Measurements from ENCODE around the gene CBX4. TPM values are rescaled to one million over a fixed set of nuclear protein-coding genes. Genes with fewer than 3 reads are reported as not detected.

Gene CBX4
- total and polyA plus RNA-seq, 4 experiments from 2014 or later: 1.2 to 65.7 (median 37.2) TPM

GRCh38 chr17:79833744-79834564, 5.3 kb downstream of the CBX4 start:
- intact Hi-C loops (cut with micrococcal nuclease): no loop called here
- H3K27me3 Mint-ChIP-seq: no peaks in the 10 kb centered on the region
- H3K36me3 Mint-ChIP-seq: peaks cover 21 to 22% of the 10 kb centered on the region in 2 donors
- H3K4me1 Mint-ChIP-seq: peaks cover 9 to 43% (median 27%) of the 10 kb centered on the region in 4 donors
- no peaks in the 10 kb centered on the region for H3K27me3 ChIP-seq (ENCODE audit: insufficient read depth, low read length)
- peaks cover 16% of the 10 kb centered on the region for H3K36me3 ChIP-seq (ENCODE audit: insufficient read depth, low read length)
- H3K9me3 Mint-ChIP-seq: peaks cover 0 to 7% (median 0%) of the 10 kb centered on the region in 8 donors
- H3K9me3 ChIP-seq (ENCODE audit: control insufficient read depth in 1 of 2, low read length in 2 of 2): no peaks in the 10 kb centered on the region
- peak overlapping the region in 1 of 7 donors; percentile 12 for H3K27ac Mint-ChIP-seq
- no peak overlapping the region for H3K27ac ChIP-seq (ENCODE audit: low read depth, low read length)
- H3K4me3 Mint-ChIP-seq: no peak overlapping the region
- ChIA-PET POLR2A (ENCODE audit: partially characterized antibody) (interaction anchor here (16.4 kb wide), 1 partner anchor 28 kb away, joined by 503 read pairs; the partner anchor contains the start of gene CBX8), CTCF (ENCODE audit: partially characterized antibody) (interaction anchor here (0.6 to 1.5 kb wide), 8 partner anchors 14 to 252 kb away, joined by 3 to 5 read pairs (median 3); partner anchors contain the start of gene CBX8)
- peak in 1 of 5 donors; percentile 42 for DNase-seq
- no peak overlapping the region for H3K4me3 ChIP-seq (ENCODE audit: low read length in 2 of 2)
- peaks cover 41% of the 10 kb centered on the region for H3K4me1 ChIP-seq (ENCODE audit: insufficient read depth, low read length)

DNA sequence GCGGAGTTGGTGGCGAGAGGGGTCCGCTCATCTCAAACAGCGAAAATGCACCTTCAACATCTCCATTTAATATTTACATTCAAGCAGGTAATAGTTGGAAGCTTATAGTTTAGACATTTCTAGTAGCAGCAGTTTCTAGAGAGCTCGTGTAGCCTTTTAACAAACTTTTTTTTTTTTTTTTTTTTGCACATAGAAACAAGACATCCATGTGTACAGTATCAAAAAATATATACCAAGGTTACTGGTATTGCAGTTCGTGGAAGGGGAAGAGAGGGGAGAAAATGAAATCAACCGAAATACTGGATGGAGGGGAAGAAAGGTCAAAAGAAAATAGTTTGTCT, 6.2 kb downstream of the CBX4 start:
- ChIA-PET CTCF (ENCODE audit: partially characterized antibody) (interaction anchor here (0.7 to 1.3 kb wide), 7 partner anchors 15 to 154 kb away, joined by 3 to 4 read pairs (median 3); partner anchors contain the start of gene CBX8), POLR2A (ENCODE audit: partially characterized antibody) (interaction anchor here (0.7 to 16.4 kb wide), 2 partner anchors 27 to 94 kb away, joined by 3 to 503 read pairs; partner anchors contain the start of gene CBX8)
- intact Hi-C loops (cut with micrococcal nuclease): no loop called here
- H3K36me3 Mint-ChIP-seq: peaks cover 15 to 18% of the 10 kb centered on the region in 2 donors
- peaks cover 8 to 40% (median 24%) of the 10 kb centered on the region in 4 donors for H3K4me1 Mint-ChIP-seq
- peak overlapping the region in 5 of 8 donors; percentile 38 to 65 (median 55) for H3K4me3 Mint-ChIP-seq
- peaks cover 0 to 7% (median 0%) of the 10 kb centered on the region in 8 donors for H3K9me3 Mint-ChIP-seq
- H3K27ac ChIP-seq (ENCODE audit: low read depth, low read length): no peak overlapping the region
- H3K27ac Mint-ChIP-seq: peak overlapping the region in 2 of 7 donors; percentile 77 to 82
- H3K4me3 ChIP-seq (ENCODE audit: low read length in 2 of 2): no peak overlapping the region
- H3K27me3 ChIP-seq (ENCODE audit: insufficient read depth, low read length): no peaks in the 10 kb centered on the region
- H3K36me3 ChIP-seq (ENCODE audit: insufficient read depth, low read length): peaks cover 16% of the 10 kb centered on the region
- no peaks in the 10 kb centered on the region for H3K9me3 ChIP-seq (ENCODE audit: control insufficient read depth in 1 of 2, low read length in 2 of 2)
- H3K4me1 ChIP-seq (ENCODE audit: insufficient read depth, low read length): peaks cover 46% of the 10 kb centered on the region
- no peak for DNase-seq
- H3K27me3 Mint-ChIP-seq: no peaks in the 10 kb centered on the region

- H3K27me3 ChIP-seq (ENCODE audit: insufficient read depth, low read length): no peaks in the 10 kb centered on the region
- peaks cover 41% of the 10 kb centered on the region for H3K4me1 ChIP-seq (ENCODE audit: insufficient read depth, low read length)
- H3K27me3 Mint-ChIP-seq: no peaks in the 10 kb centered on the region
- intact Hi-C loops (cut with micrococcal nuclease): no loop called here
- peak overlapping the region in 1 of 7 donors; percentile 77 for H3K27ac Mint-ChIP-seq
- H3K9me3 ChIP-seq (ENCODE audit: control insufficient read depth in 1 of 2, low read length in 2 of 2): no peaks in the 10 kb centered on the region
- peaks cover 11 to 16% of the 10 kb centered on the region in 2 donors for H3K36me3 Mint-ChIP-seq
- peaks cover 0 to 4% (median 0%) of the 10 kb centered on the region in 8 donors for H3K9me3 Mint-ChIP-seq
- no peak overlapping the region for H3K4me3 ChIP-seq (ENCODE audit: low read length in 2 of 2)
- CTCF ChIA-PET (ENCODE audit: partially characterized antibody): interaction anchor here (0.7 to 1.3 kb wide), 7 partner anchors 16 to 155 kb away, joined by 3 to 4 read pairs (median 3); partner anchors contain the start of gene CBX8
- peak overlapping the region in 4 of 8 donors; percentile 38 to 57 (median 48) for H3K4me3 Mint-ChIP-seq
- DNase-seq: no peak
- peaks cover 6 to 36% (median 21%) of the 10 kb centered on the region in 4 donors for H3K4me1 Mint-ChIP-seq
- no peak overlapping the region for H3K27ac ChIP-seq (ENCODE audit: low read depth, low read length)
- POLR2A ChIA-PET (ENCODE audit: partially characterized antibody): interaction anchor here (0.7 to 16.4 kb wide), 2 partner anchors 26 to 94 kb away, joined by 3 to 503 read pairs; partner anchors contain the start of gene CBX8
- H3K36me3 ChIP-seq (ENCODE audit: insufficient read depth, low read length): peaks cover 16% of the 10 kb centered on the region
These were observed 6.8 kb downstream of the CBX4 start for GRCh38 chr17:79832218-79833109.

DNA sequence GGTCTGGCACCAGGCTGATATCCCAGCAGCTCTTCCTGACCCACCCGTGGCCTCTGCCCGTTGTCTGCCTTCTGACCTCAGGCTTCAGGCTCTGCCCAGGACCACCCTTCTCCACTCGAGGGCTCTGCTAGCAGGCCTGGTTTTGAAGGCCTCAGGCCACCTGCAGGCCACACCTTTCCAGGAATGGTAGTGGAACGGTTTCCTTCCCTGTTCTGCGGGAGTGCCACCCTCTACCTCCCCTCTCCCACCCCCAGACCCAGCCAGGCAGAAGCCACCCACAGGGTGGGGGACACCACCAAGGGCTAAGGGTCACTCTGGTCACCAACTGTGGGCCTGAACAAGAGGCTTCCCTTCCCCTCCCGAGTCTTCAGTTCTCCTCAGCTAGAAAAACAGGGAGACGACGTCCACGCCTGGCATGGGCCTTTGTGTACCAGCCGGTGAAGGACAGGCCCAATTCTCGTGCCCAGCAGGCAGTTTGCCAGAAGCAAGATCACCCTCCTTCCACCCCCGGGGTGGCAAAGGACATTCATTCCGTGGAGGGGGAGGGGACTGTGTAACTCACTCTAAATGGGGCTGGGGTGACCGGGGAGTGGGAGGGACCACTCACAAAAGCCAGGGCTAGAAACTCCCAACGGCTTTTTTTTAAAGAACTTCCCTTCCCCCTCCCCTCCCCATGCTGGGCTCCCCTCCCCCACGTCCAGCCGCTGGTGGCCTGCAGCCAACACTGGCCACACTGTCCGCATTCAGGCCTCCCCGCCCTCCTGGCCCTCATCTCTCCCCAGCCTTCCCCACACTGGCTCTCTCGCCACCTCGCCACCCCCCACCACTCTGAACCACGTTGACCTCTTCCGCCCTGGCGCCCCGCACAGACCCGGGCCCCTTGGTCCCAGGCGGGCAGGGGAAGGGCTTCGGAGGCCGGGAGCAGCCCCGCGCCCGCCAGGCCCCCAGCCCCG, 7.7 kb downstream of the CBX4 start:
- Mint-ChIP-seq H3K27ac (peak overlapping the region in 3 of 7 donors; percentile 35 to 68 (median 59)), H3K36me3 (peaks cover 9 to 16% of the 10 kb centered on the region in 2 donors), H3K4me1 (peaks cover 7 to 29% (median 19%) of the 10 kb centered on the region in 4 donors), H3K4me3 (no peak overlapping the region), H3K9me3 (peaks cover 0 to 6% (median 0%) of the 10 kb centered on the region in 8 donors), H3K27me3 (peaks cover 0 to under 1% of the 10 kb centered on the region in 2 donors)
- no peak overlapping the region for H3K4me3 ChIP-seq (ENCODE audit: low read length in 2 of 2)
- intact Hi-C loops (cut with micrococcal nuclease): no loop called here
- peaks cover 16% of the 10 kb centered on the region for H3K36me3 ChIP-seq (ENCODE audit: insufficient read depth, low read length)
- no peaks in the 10 kb centered on the region for H3K9me3 ChIP-seq (ENCODE audit: control insufficient read depth in 1 of 2, low read length in 2 of 2)
- H3K27ac ChIP-seq (ENCODE audit: low read depth, low read length): no peak overlapping the region
- peaks cover 38% of the 10 kb centered on the region for H3K4me1 ChIP-seq (ENCODE audit: insufficient read depth, low read length)
- ChIA-PET POLR2A (ENCODE audit: partially characterized antibody) (interaction anchor here (1.9 to 16.4 kb wide), 2 partner anchors 8 to 25 kb away, joined by 9 to 503 read pairs; partner anchors contain the start of genes CBX4 and CBX8), CTCF (ENCODE audit: partially characterized antibody) (no interaction called here)
- no peaks in the 10 kb centered on the region for H3K27me3 ChIP-seq (ENCODE audit: insufficient read depth, low read length)
- no peak for DNase-seq

- intact Hi-C loops (cut with micrococcal nuclease): no loop called here
- H3K36me3 ChIP-seq (ENCODE audit: insufficient read depth, low read length): peaks cover 16% of the 10 kb centered on the region
- Mint-ChIP-seq H3K9me3 (peaks cover 0 to 6% (median 0%) of the 10 kb centered on the region in 8 donors), H3K27me3 (peaks cover 0 to 2% of the 10 kb centered on the region in 2 donors), H3K36me3 (peaks cover 9 to 16% of the 10 kb centered on the region in 2 donors), H3K4me3 (no peak overlapping the region), H3K4me1 (peaks cover 12 to 33% (median 22%) of the 10 kb centered on the region in 4 donors), H3K27ac (peak overlapping the region in 2 of 7 donors; percentile 37 to 59)
- H3K9me3 ChIP-seq (ENCODE audit: control insufficient read depth in 1 of 2, low read length in 2 of 2): no peaks in the 10 kb centered on the region
- H3K27ac ChIP-seq (ENCODE audit: low read depth, low read length): no peak overlapping the region
- H3K27me3 ChIP-seq (ENCODE audit: insufficient read depth, low read length): no peaks in the 10 kb centered on the region
- H3K4me1 ChIP-seq (ENCODE audit: insufficient read depth, low read length): peaks cover 33% of the 10 kb centered on the region
- ChIA-PET CTCF (ENCODE audit: partially characterized antibody) (interaction anchor here (0.7 to 1.0 kb wide), 2 partner anchors 12 to 42 kb away, joined by 3 read pairs; no protein-coding TSS in a partner anchor), POLR2A (ENCODE audit: partially characterized antibody) (interaction anchor here (1.9 to 16.4 kb wide), 2 partner anchors 8 to 24 kb away, joined by 9 to 503 read pairs; partner anchors contain the start of genes CBX4 and CBX8)
- DNase-seq: no peak
- no peak overlapping the region for H3K4me3 ChIP-seq (ENCODE audit: low read length in 2 of 2)
These were observed 8.4 kb downstream of the CBX4 start for GRCh38 chr17:79830763-79831264.

DNA sequence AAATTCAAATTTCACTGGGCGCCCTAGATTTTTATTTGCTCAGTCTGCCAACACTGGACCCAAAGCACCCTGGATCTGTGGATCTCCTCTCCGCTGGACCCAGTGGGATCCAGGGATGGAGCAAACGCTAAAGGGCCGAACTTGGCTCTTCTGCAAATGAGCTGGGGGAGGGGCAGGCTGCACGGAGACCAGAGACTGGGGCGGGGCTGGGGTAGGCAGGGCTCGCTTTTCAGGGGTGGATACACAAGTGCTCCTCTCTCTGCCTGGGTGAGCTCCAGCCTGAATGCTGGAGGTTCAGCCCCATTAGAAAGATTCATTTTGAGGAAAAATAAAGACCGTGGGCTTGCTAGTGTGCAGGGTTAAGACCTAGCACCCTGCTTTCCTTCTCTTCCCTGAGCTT, 8.9 kb downstream of the CBX4 start:
- H3K27ac Mint-ChIP-seq: peak overlapping the region in 2 of 7 donors; percentile 24 to 37
- peaks cover 14% of the 10 kb centered on the region for H3K36me3 ChIP-seq (ENCODE audit: insufficient read depth, low read length)
- CTCF ChIA-PET (ENCODE audit: partially characterized antibody): interaction anchor here (0.7 to 1.0 kb wide), 2 partner anchors 11 to 41 kb away, joined by 3 read pairs; no protein-coding TSS in a partner anchor
- peaks cover 12 to 32% (median 22%) of the 10 kb centered on the region in 4 donors for H3K4me1 Mint-ChIP-seq
- H3K9me3 ChIP-seq (ENCODE audit: control insufficient read depth in 1 of 2, low read length in 2 of 2): no peaks in the 10 kb centered on the region
- peaks cover 0 to 2% of the 10 kb centered on the region in 2 donors for H3K27me3 Mint-ChIP-seq
- H3K36me3 Mint-ChIP-seq: peaks cover 9 to 16% of the 10 kb centered on the region in 2 donors
- intact Hi-C loops (cut with micrococcal nuclease): no loop called here
- no peaks in the 10 kb centered on the region for H3K27me3 ChIP-seq (ENCODE audit: insufficient read depth, low read length)
- no peak overlapping the region for H3K27ac ChIP-seq (ENCODE audit: low read depth, low read length)
- POLR2A ChIA-PET (ENCODE audit: partially characterized antibody): interaction anchor here (1.9 to 16.4 kb wide), 2 partner anchors 9 to 24 kb away, joined by 9 to 503 read pairs; partner anchors contain the start of genes CBX4 and CBX8
- H3K4me1 ChIP-seq (ENCODE audit: insufficient read depth, low read length): peaks cover 28% of the 10 kb centered on the region
- no peak for DNase-seq
- no peak overlapping the region for H3K4me3 Mint-ChIP-seq
- peaks cover 0 to 6% (median 0%) of the 10 kb centered on the region in 8 donors for H3K9me3 Mint-ChIP-seq
- H3K4me3 ChIP-seq (ENCODE audit: low read length in 2 of 2): no peak overlapping the region
